ENCODE data around the gene NPPA.
"Not testable (repeated sequence)": the region's sequence is repeated elsewhere in the genome, so short reads cannot be mapped to it uniquely, and the experiment has no call there.

NPPA gene

GRCh38 chr1:11847667-11848372, at the start of gene NPPA:
TSS of gene NPPA (minus strand) at chr1:11847783. CDS start at chr1:11847684, 99 bp downstream.
- no peak within 1 kb of the TSS for H3K27ac ChIP-seq (ENCODE audit: poor library complexity, severe bottlenecking)

DNA sequence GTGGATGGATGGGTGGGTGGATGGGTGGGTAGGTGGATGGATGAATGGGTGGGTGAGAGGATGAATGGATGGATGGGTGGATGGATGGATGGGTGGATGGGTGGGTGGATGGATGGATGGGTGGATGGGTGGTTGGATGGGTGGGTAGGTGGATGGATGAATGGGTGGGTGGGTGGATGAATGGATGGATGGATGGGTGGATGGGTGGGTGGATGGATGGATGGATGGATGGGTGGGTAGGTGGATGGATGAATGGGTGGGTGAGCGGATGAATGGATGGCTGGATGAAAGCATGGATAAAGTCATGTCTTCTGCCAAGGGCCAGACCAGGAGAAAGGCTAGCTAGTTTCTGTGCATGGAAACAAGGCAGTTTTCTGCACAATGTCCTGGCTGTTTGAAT, 46.9 kb upstream of the NPPA start:
- H3K27me3 ChIP-seq (ENCODE audit: insufficient read depth, poor library complexity, severe bottlenecking) = peaks cover 22% of the 10 kb centered on the region
- not testable (repeated sequence) for H3K9me3 ChIP-seq (ENCODE audit: severe bottlenecking); H3K36me3 ChIP-seq (ENCODE audit: low read depth); ATAC-seq (ENCODE audit: low read depth); H3K4me1 ChIP-seq (ENCODE audit: insufficient read depth, poor library complexity, severe bottlenecking); H3K27ac ChIP-seq (ENCODE audit: poor library complexity, severe bottlenecking); H3K4me3 ChIP-seq (ENCODE audit: severe bottlenecking); DNase-seq (ENCODE audit: low spot score)

More at GRCh38 chr1:11847667-11848372, at the start of gene NPPA:
- TF ChIP-seq CTCF (IDR thresholded peaks at IDR 0.05; ENCODE audit: poor library complexity, severe bottlenecking) = no peak
- ATAC-seq (ENCODE audit: low read depth) (no peak), DNase-seq (ENCODE audit: low spot score) (no peak)
- no peak within 1 kb of the TSS for H3K4me3 ChIP-seq (ENCODE audit: severe bottlenecking)
- peaks cover 17% of the 10 kb centered on the region for H3K36me3 ChIP-seq (ENCODE audit: low read depth)
- H3K27me3 ChIP-seq (ENCODE audit: insufficient read depth, poor library complexity, severe bottlenecking) = no peaks in the 10 kb centered on the region
- no peaks in the 10 kb centered on the region for H3K9me3 ChIP-seq (ENCODE audit: severe bottlenecking)
- H3K4me1 ChIP-seq (ENCODE audit: insufficient read depth, poor library complexity, severe bottlenecking) = no peaks in the 10 kb centered on the region

DNA sequence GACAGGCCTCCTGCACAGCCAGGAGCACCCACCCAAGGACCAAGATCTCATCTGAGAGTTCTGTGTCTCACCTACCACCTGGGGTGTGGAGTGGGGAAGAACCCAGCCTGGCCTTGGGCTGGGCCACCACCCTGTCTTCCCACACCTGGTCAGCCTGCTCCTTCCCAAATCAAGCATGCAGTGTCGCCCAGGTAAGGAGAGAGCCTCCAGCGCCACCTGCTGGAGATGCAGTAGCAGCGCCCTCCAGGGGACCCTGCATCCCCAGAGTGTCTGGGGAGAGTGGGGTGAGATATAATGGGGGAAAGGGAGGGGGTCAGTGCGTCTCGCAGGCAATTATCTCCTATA, 46.3 kb upstream of the NPPA start:
- Histone ChIP-seq H3K4me3 (ENCODE audit: severe bottlenecking) (no peak overlapping the region), H3K27me3 (ENCODE audit: insufficient read depth, poor library complexity, severe bottlenecking) (peaks cover 16% of the 10 kb centered on the region), H3K4me1 (ENCODE audit: insufficient read depth, poor library complexity, severe bottlenecking) (no peaks in the 10 kb centered on the region), H3K36me3 (ENCODE audit: low read depth) (no peaks in the 10 kb centered on the region), H3K27ac (ENCODE audit: poor library complexity, severe bottlenecking) (no peak overlapping the region), H3K9me3 (ENCODE audit: severe bottlenecking) (no peaks in the 10 kb centered on the region)
- DNase-seq (ENCODE audit: low spot score) (no peak), ATAC-seq (ENCODE audit: low read depth) (peak; percentile 88)
- TF ChIP-seq CTCF (IDR thresholded peaks at IDR 0.05; ENCODE audit: poor library complexity, severe bottlenecking) = peak; percentile 85

DNA sequence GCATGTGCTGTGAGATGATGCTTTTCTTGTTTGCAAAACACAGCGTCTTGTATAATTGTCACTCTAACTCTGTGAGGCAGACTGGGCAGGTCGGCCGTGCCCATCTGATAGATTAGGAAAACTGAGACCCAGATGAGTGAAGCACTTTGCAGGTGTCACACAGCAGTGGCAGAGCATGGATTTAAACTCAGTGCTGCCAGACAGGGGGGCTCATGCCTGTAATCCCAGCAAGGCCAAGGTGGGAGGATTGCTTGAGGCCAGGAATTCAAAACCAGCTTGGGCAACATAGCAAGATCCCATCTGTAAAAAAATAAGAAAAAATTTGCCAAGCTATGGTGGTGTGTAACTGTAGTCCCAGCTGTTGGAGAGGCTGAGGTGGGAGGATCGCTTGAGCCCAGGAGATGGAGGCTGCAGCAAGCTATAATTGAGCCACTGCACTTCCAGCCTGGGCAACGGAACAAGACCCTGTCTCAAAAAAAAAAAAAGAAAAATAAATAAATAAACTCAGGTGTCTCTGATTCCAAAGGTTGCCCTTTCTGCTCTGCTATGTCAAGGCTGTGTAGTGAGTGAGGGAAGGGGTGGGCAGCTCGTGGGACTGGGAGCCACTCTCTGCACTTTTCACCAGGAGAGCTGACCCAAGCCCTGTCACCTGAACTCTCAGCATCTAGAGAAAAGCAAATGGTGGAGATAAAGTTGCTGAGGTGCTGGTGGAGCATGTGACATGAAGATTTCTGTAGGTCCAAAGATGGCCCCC, 44.0 kb upstream of the NPPA start:
- Histone ChIP-seq H3K4me3 (ENCODE audit: severe bottlenecking) (no peak overlapping the region), H3K27me3 (ENCODE audit: insufficient read depth, poor library complexity, severe bottlenecking) (no peaks in the 10 kb centered on the region), H3K9me3 (ENCODE audit: severe bottlenecking) (no peaks in the 10 kb centered on the region), H3K4me1 (ENCODE audit: insufficient read depth, poor library complexity, severe bottlenecking) (no peaks in the 10 kb centered on the region), H3K36me3 (ENCODE audit: low read depth) (no peaks in the 10 kb centered on the region), H3K27ac (ENCODE audit: poor library complexity, severe bottlenecking) (no peak overlapping the region)
- ATAC-seq (ENCODE audit: low read depth) (no peak), DNase-seq (ENCODE audit: low spot score) (no peak)
- TF ChIP-seq CTCF (IDR thresholded peaks at IDR 0.05; ENCODE audit: poor library complexity, severe bottlenecking) = no peak

GRCh38 chr1:11888877-11889208, 41.3 kb upstream of the NPPA start:
- Histone ChIP-seq H3K4me3 (ENCODE audit: severe bottlenecking) (no peak overlapping the region), H3K27ac (ENCODE audit: poor library complexity, severe bottlenecking) (no peak overlapping the region), H3K27me3 (ENCODE audit: insufficient read depth, poor library complexity, severe bottlenecking) (no peaks in the 10 kb centered on the region), H3K4me1 (ENCODE audit: insufficient read depth, poor library complexity, severe bottlenecking) (no peaks in the 10 kb centered on the region), H3K9me3 (ENCODE audit: severe bottlenecking) (no peaks in the 10 kb centered on the region), H3K36me3 (ENCODE audit: low read depth) (no peaks in the 10 kb centered on the region)
- no peak for TF ChIP-seq CTCF (IDR thresholded peaks at IDR 0.05; ENCODE audit: poor library complexity, severe bottlenecking)
- no peak for ATAC-seq (ENCODE audit: low read depth)
- DNase-seq (ENCODE audit: low spot score) = no peak
